DOHH2 (cell line): ENCODE results near the gene RHOT1.

Experiments used
- CTCF ChIP-seq: fragments of 200-600 bp; sonication (generic); IDR thresholded peaks from one replicate; pipeline ENCODE4 v1.5.1; 2014; ENCODE audit warnings: antibody characterized with exemption, mild to moderate bottlenecking, low read depth, low read length; ENCODE audit not compliant: poor library complexity, severe bottlenecking
- EZH2phosphoT487 ChIP-seq: fragments of 200-600 bp; sonication (generic); IDR thresholded peaks from 2 replicates; pipeline ENCODE4 v1.6.1; 2017; ENCODE audit warnings: borderline replicate concordance, mild to moderate bottlenecking, antibody characterized with exemption, low read length, moderate library complexity, mixed read lengths

GRCh38 chr17:32274101-32274500 is 131.8 kb downstream of the RHOT1 start:
- no peak for TF ChIP-seq CTCF
- TF ChIP-seq EZH2phosphoT487: no peak
